Prostate gland (tissue), 2 donors: ENCODE measurements around the gene SPRED2. TPM values are rescaled to one million over a fixed set of nuclear protein-coding genes. Genes with fewer than 3 reads are reported as not detected.

ENCODE experiments used
- DNase-seq: peaks from one replicate; pipeline ENCODE4 v3.0.0-alpha.2; 2019; ENCODE audit warnings: low spot score
- H3K27ac ChIP-seq, 2 donors: fragments of 200-600 bp; sonication (generic); 2 replicates each; pipeline ENCODE4 v1.5.1; 2017 to 2019
- H3K27me3 ChIP-seq: fragments of 200-600 bp; sonication (generic); replicated peaks from 2 replicates; pipeline ENCODE4 v1.5.1; 2019; ENCODE audit not compliant: insufficient read depth
- H3K36me3 ChIP-seq, 2 donors: fragments of 200-600 bp; sonication (generic); 1 replicate in 1 of 2; 2 replicates in 1 of 2; pipeline versions ENCODE4 v1.5.1 to v1.8.1; 2017 to 2019
- H3K4me1 ChIP-seq: fragments of 200-600 bp; sonication (generic); replicated peaks from 2 replicates; pipeline ENCODE4 v1.5.1; 2019
- H3K4me3 ChIP-seq, 2 donors: fragments of 200-600 bp; sonication (generic); 2 replicates each; pipeline ENCODE4 v1.5.1; 2017 to 2019
- H3K9me3 ChIP-seq: fragments of 200-600 bp; sonication (generic); 2 replicates; pipeline ENCODE4 v1.5.1; 2017
- CTCF ChIP-seq, 4 experiments: fragments of 200-600 bp in 2 of 4; fragments of 450-650 bp in 2 of 4; sonication (generic) in 2 of 4; IDR thresholded peaks; 1 replicate in 3 of 4; 2 replicates in 1 of 4; pipeline ENCODE4 v1.5.1; 2016 to 2019; ENCODE audit warnings: antibody characterized with exemption in 4 of 4, mild to moderate bottlenecking in 2 of 4, moderate library complexity in 2 of 4
- POLR2A ChIP-seq: fragments of 450-650 bp; IDR thresholded peaks from one replicate; pipeline ENCODE4 v1.6.1; 2016; ENCODE audit warnings: antibody characterized with exemption, mild to moderate bottlenecking
- POLR2AphosphoS5 ChIP-seq: sonication (generic); formaldehyde crosslinking; IDR thresholded peaks from one replicate; pipeline ENCODE4 v1.6.1; 2017; ENCODE audit warnings: antibody characterized with exemption
- WGBS: methylation state at CpG from one replicate; pipeline ENCODE4 v1.1.5; 2018; 5-methylcytosine and 5-hydroxymethylcytosine counted together
- intact Hi-C: fragments of 100-400 bp; cut with DNase I; formaldehyde crosslinking; loops from one replicate; pipeline ENCODE4 v1.14.2; 2022
- total RNA-seq, 2 donors: library from RNA; depleted of rRNA; stranded (reverse); fragments of >200 nt; gene quantifications; one replicate each; pipeline ENCODE4 v1.1.0, GENCODE V29; 2016

The SPRED2 gene
- total RNA-seq, 2 donors from 2014 or later = 23.7 to 27.1 TPM

GRCh38 chr2:65437392-65438135, 5.2 kb upstream of the SPRED2 start:
- peak overlapping the region; percentile 95 to 96 for H3K27ac ChIP-seq
- intact Hi-C loops = loop anchor here (2.0 to 10.0 kb wide), 3 partner anchors 115 to 383 kb away; partner anchors contain the start of gene CEP68
- no peak overlapping the region for H3K4me3 ChIP-seq

GRCh38 chr2:65436824-65437221, 4.4 kb upstream of the SPRED2 start:
- intact Hi-C loops = loop anchor here (2.0 to 10.0 kb wide), 3 partner anchors 115 to 382 kb away; partner anchors contain the start of gene CEP68
- Histone ChIP-seq H3K27me3 (no peaks in the 10 kb centered on the region), H3K27ac (peak overlapping the region; percentile 95 to 96), H3K4me1 (no peaks in the 10 kb centered on the region), H3K9me3 (no peaks in the 10 kb centered on the region), H3K36me3 (no peaks in the 10 kb centered on the region), H3K4me3 (peak overlapping the region; percentile 85 to 90)
- 7% methylated on average over 12 of the region's 12 CpGs for WGBS
- TF ChIP-seq CTCF (IDR thresholded peaks at IDR 0.05) (no peak), POLR2A (no peak), POLR2AphosphoS5 (no peak)
- DNase-seq = no peak

More at GRCh38 chr2:65437392-65438135, 5.2 kb upstream of the SPRED2 start:
- Histone ChIP-seq H3K4me1 (no peaks in the 10 kb centered on the region), H3K27me3 (no peaks in the 10 kb centered on the region), H3K36me3 (no peaks in the 10 kb centered on the region), H3K9me3 (no peaks in the 10 kb centered on the region)
- 88% methylated on average over 9 of the region's 9 CpGs for WGBS
- no peak for TF ChIP-seq POLR2A
- no peak for TF ChIP-seq CTCF (IDR thresholded peaks at IDR 0.05)
- no peak for TF ChIP-seq POLR2AphosphoS5
- DNase-seq = no peak

- no peaks in the 10 kb centered on the region for H3K36me3 ChIP-seq
- H3K9me3 ChIP-seq = no peaks in the 10 kb centered on the region
- no peaks in the 10 kb centered on the region for H3K27me3 ChIP-seq
- H3K4me1 ChIP-seq = no peaks in the 10 kb centered on the region
- DNase-seq = peak; percentile 91
- 1% methylated on average over 57 of the region's 65 CpGs for WGBS
- H3K27ac ChIP-seq = peak overlapping the region; percentile 95 to 96
- TF ChIP-seq POLR2AphosphoS5 (peak; percentile 81), POLR2A (peak; percentile 53), CTCF (IDR thresholded peaks at IDR 0.05) (peak in 1 of 4 experiments; percentile 15)
- peak overlapping the region; percentile 85 to 90 for H3K4me3 ChIP-seq
- intact Hi-C loops = loop anchor here (2.0 to 10.0 kb wide), 3 partner anchors 116 to 381 kb away; partner anchors contain the start of gene CEP68
These were observed 3.9 kb upstream of the SPRED2 start for GRCh38 chr2:65436169-65436823.

GRCh38 chr2:65435625-65436168, 3.3 kb upstream of the SPRED2 start:
- Histone ChIP-seq H3K36me3 (no peaks in the 10 kb centered on the region), H3K27me3 (no peaks in the 10 kb centered on the region), H3K4me3 (peak overlapping the region; percentile 85 to 90), H3K27ac (peak overlapping the region; percentile 95 to 96), H3K9me3 (no peaks in the 10 kb centered on the region), H3K4me1 (no peaks in the 10 kb centered on the region)
- DNase-seq = peak; percentile 86
- under 1% methylated on average over 34 of the region's 42 CpGs for WGBS
- TF ChIP-seq POLR2A (peak; percentile 39), CTCF (IDR thresholded peaks at IDR 0.05) (peak in 2 of 4 experiments; percentile 20 to 32), POLR2AphosphoS5 (peak; percentile 82)
- intact Hi-C loops = loop anchor here (2.0 to 10.0 kb wide), 3 partner anchors 117 to 381 kb away; partner anchors contain the start of gene CEP68
